LHCN-M2 (cell line): Measurements from ENCODE around the gene PTPRN2. TPM values are rescaled to one million over a fixed set of nuclear protein-coding genes. Genes with fewer than 3 reads are reported as not detected.
"Not testable (repeated sequence)": the region's sequence is repeated elsewhere in the genome, so short reads cannot be mapped to it uniquely, and the experiment has no call there.

Experiments used
- DNase-seq: peaks from one replicate; pipeline ENCODE4 v3.0.0-alpha.2; 2012; ENCODE audit warnings: low read depth
- total RNA-seq: library from RNA; depleted of rRNA; stranded (reverse); fragments of >200 nt; gene quantifications from 2 replicates; pipeline ENCODE4 v1.2.3, GENCODE V29; 2014

PTPRN2 gene
- total RNA-seq, 1 experiment from 2014 or later, result 0.11 TPM

DNA sequence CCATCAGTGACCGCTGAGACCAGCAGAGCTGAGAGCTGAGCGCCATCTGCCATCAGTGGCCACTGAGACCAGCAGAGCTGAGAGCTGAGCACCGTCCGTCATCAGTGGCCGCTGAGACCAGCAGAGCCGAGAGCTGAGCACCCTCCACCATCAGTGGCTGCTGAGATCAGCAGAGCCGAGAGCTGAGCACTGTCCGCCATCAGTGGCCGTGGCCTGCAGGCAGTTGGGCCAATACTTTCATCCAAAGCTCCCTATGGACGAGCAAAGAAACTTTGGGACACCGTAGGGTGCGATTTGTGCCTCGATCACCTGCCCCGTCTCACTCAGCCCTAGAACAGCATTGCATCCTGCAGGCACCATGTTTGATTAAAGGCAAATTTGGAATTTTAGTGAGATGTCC is 985.0 kb downstream of the PTPRN2 start:
- DNase-seq, result no peak

GRCh38 chr7:157602156-157602555 is 985.5 kb downstream of the PTPRN2 start:
- no peak for DNase-seq

DNA sequence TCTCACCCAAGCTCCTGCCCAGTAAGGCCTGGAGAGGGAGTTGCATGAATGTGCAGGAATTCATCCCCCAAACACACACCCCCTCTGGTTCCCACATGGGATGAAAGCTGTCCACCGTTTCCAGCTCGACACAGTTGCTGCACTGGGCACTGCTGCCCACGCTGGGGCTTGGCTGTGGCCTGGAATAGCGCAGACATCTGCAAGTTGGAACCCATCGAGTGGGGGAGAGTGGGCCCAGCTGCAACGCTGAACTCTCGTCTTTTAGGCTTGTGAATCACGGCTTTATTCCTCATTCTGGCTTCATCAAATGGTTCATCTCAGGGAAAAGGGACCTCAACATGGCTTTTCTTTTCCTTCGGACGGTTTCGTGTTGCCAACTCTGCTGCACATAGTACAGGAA is 986.1 kb downstream of the PTPRN2 start:
- DNase-seq, result no peak

- DNase-seq, result no peak
Observed at GRCh38 chr7:157599491-157599890, 988.1 kb downstream of the PTPRN2 start.

GRCh38 chr7:157597562-157597961 is 990.1 kb downstream of the PTPRN2 start:
- no peak for DNase-seq

GRCh38 chr7:157596881-157597280 is 990.7 kb downstream of the PTPRN2 start:
- no peak for DNase-seq

- DNase-seq, result no peak
Observed at GRCh38 chr7:157596471-157596870, 991.2 kb downstream of the PTPRN2 start.

DNA sequence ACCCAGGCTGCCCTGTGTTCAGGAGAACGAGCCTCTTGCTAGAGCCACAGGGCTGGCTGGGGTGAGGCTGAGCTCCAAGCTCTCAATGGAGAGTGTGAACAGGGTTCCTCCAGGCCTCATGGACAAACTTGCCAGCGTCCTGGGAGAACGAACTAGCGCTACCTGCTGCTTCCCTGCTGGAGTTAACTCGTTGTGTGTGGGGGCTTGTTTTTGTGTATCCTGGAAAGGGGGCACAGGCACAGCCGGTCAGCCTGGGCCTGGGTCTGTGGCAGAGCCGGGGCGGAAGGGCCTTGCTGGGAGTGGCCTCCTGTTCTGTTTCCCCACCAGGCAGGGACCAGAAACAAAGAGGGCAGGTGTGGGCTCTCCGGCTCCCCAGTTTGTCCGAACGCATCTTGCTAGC is 991.6 kb downstream of the PTPRN2 start:
- no peak for DNase-seq

GRCh38 chr7:157595086-157595855 is 992.4 kb downstream of the PTPRN2 start:
- no peak for DNase-seq

GRCh38 chr7:157594306-157594705 is 993.3 kb downstream of the PTPRN2 start:
- no peak for DNase-seq

DNA sequence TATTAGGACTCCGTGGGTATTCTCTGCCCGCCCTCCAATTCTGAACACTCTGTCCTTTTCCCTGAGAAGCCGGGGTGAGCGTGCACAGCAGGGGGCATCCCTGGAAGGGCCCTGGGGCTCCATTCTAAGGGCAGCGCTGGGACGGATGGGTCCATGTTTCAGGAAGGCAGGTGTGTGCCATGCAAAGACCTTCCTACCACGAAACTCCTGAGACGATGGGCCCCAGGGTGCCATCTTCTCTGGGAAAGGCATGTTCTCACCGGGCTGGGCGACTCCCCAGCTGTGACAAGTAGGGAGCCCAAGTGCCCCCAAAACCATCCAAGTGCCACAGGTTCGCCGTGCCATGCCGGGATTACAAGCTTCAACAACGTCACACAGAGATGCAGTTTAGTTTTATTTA is 994.1 kb downstream of the PTPRN2 start:
- no peak for DNase-seq

GRCh38 chr7:157592636-157593320 is 994.8 kb downstream of the PTPRN2 start:
- DNase-seq, result not testable (repeated sequence)

GRCh38 chr7:157590526-157590925 is 997.1 kb downstream of the PTPRN2 start:
- DNase-seq, result no peak

DNA sequence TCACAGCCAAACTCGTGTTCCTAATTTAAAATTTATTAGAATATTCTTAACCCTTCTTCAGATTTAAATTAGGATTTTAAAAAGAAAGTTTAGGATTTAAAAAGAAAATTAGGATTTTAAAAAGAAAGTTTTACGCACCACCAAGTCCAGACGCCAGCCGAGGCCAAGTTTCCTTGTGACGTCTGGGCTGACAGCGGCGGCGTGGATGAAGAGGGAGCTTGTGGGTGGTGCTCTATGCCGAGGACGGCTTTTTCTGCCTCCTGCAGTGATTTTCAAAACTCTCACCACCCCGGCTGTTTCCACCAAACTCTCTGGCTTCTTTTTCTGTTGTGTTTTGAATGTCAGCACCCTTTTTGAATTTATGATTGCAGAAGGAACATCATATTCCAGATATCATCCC is 997.9 kb downstream of the PTPRN2 start:
- no peak for DNase-seq

DNA sequence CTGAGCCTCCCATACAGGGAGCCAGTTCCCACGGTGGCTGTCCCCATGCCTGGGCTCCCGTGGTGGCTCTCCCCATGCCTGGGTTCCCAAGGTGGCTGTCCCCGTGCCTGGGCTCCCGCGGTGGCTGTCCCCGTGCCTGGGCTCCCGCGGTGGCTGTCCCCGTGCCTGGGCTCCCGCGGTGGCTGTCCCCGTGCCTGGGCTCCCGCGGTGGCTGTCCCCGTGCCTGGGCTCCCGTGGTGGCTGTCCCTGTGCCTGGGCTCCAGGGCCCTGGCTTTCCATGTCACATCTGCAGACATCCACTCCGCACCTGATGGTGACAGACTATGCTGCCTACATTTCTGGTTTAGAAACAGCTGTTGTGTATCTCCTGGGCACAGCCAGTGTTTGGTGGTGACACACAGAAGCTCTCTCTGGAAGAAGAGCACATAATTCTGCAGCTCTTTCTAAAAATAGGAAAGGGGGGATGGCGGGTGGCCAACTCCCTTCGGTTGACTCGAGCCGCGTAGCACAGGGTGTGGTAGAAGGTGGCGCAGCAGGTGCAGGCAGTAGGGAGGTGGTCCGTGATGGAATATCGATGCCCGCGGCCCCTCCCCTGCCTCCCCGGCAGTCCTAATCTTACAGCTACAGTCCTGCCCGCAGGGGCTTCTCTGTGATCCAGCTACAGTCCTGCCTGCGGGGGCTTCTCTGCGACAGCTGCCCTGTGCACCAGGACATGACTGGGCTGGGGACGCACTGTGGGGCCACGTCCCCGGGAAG is 999.6 kb downstream of the PTPRN2 start:
- no peak for DNase-seq

GRCh38 chr7:157587051-157587804 is 1000.4 kb downstream of the PTPRN2 start:
- DNase-seq, result no peak

- DNase-seq, result no peak
Observed at GRCh38 chr7:157586426-157586955, 1001.1 kb downstream of the PTPRN2 start.

GRCh38 chr7:157585113-157585861 is 1002.3 kb downstream of the PTPRN2 start:
- no peak for DNase-seq

- DNase-seq, result no peak
Observed at GRCh38 chr7:157584420-157584819, 1003.2 kb downstream of the PTPRN2 start.

GRCh38 chr7:157581740-157582139 is 1005.9 kb downstream of the PTPRN2 start:
- DNase-seq, result no peak

- DNase-seq, result no peak
Observed at GRCh38 chr7:157580324-157580723, 1007.3 kb downstream of the PTPRN2 start.
